Endothelial cell of umbilical vein (primary cell): ENCODE results near the gene PDE4B. TPM values are rescaled to one million over a fixed set of nuclear protein-coding genes. Genes with fewer than 3 reads are reported as not detected.

Source experiments
- BruUV-seq: library from RNA; stranded (reverse); fragments of 400-500 nt; replicated peaks from 2 replicates; lab custom pipeline; 2021; lab: Mats Ljungman, UMichigan
- CTCF ChIA-PET: fragments of 300-600, 350-600 bp; sonication (Branson Sonifier 250); formaldehyde crosslinking; loops from one replicate; lab custom pipeline; 2021; ENCODE audit warnings: antibody characterized with exemption, inconsistent platforms; lab: Charles Lee
- POLR2A ChIA-PET: fragments of 300-600, 350-600 bp; sonication (Branson Sonifier 250); formaldehyde crosslinking; loops from one replicate; lab custom pipeline; 2021; ENCODE audit warnings: antibody characterized with exemption, inconsistent platforms; lab: Charles Lee
- DNase-seq: peaks from one replicate; pipeline ENCODE4 v3.0.0-alpha.2; 2011; ENCODE audit warnings: low read depth, low spot score
- FAIRE-seq: peaks from 2 replicates; lab custom pipeline; 2011; peaks lifted over from hg19 to GRCh38; lab: Jason Lieb, UNC
- H2AFZ ChIP-seq: 2 replicates; pipeline ENCODE4 v1.6.0; 2012; ENCODE audit warnings: low read depth, low read length, control low read depth, inconsistent platforms
- H3K27ac ChIP-seq: 2 replicates; pipeline ENCODE4 v1.5.1; 2011; ENCODE audit warnings: low read depth, mild to moderate bottlenecking, control low read depth, low read length, moderate library complexity; ENCODE audit not compliant: insufficient read depth
- H3K27me3 ChIP-seq, 2 experiments: 2 replicates each; pipeline versions ENCODE4 v1.6.0 to v1.6.1; 2011; ENCODE audit warnings: low read length in 2 of 2, mixed read lengths in 1 of 2; ENCODE audit not compliant: control insufficient read depth in 2 of 2, insufficient read depth in 2 of 2
- H3K36me3 ChIP-seq, 2 experiments: 2 replicates in 1 of 2; 3 replicates in 1 of 2; pipeline ENCODE4 v1.5.1; 2011; ENCODE audit warnings: low read length in 2 of 2, mild to moderate bottlenecking in 1 of 2, moderate library complexity in 1 of 2; ENCODE audit not compliant: control insufficient read depth in 2 of 2, insufficient read depth in 2 of 2; ENCODE audit errors: extremely low read depth in 1 of 2
- H3K4me1 ChIP-seq: 3 replicates; pipeline ENCODE4 v1.5.1; 2011; ENCODE audit warnings: mild to moderate bottlenecking, low read length; ENCODE audit not compliant: control insufficient read depth, insufficient read depth; ENCODE audit errors: extremely low read depth
- H3K4me2 ChIP-seq: 2 replicates; pipeline ENCODE4 v1.6.1; 2011; ENCODE audit warnings: low read length, control low read depth, mixed read lengths; ENCODE audit not compliant: insufficient read depth
- H3K4me3 ChIP-seq, 3 experiments: fragments of 200-600 bp in 1 of 3; sonication (generic), shearing (Covaris generic) in 1 of 3; replicated peaks in 1 of 3; 2 replicates each; pipeline ENCODE4 v1.5.1; 2011 to 2016; ENCODE audit warnings: control low read depth in 3 of 3, low read length in 3 of 3, mild to moderate bottlenecking in 2 of 3, inconsistent platforms in 1 of 3, low read depth in 1 of 3, moderate library complexity in 1 of 3; ENCODE audit not compliant: insufficient read depth in 1 of 3
- H3K79me2 ChIP-seq: 2 replicates; pipeline ENCODE4 v1.6.0; 2012; ENCODE audit warnings: low read length, inconsistent platforms; ENCODE audit not compliant: control insufficient read depth, insufficient read depth
- H3K9ac ChIP-seq: replicated peaks from 2 replicates; pipeline ENCODE3; 2011; ENCODE audit warnings: low read length, control low read depth; ENCODE audit not compliant: insufficient read depth; ENCODE audit errors: extremely low read depth
- H3K9me1 ChIP-seq: replicated peaks from 3 replicates; pipeline ENCODE4 v1.6.0; 2011; ENCODE audit warnings: mild to moderate bottlenecking, low read length; ENCODE audit not compliant: control insufficient read depth, insufficient read depth; ENCODE audit errors: extremely low read depth
- H3K9me3 ChIP-seq: replicated peaks from 2 replicates; pipeline ENCODE4 v1.5.1; 2012; ENCODE audit warnings: low read length, inconsistent platforms; ENCODE audit not compliant: control insufficient read depth, insufficient read depth
- H4K20me1 ChIP-seq: replicated peaks from 2 replicates; pipeline ENCODE3; 2011; ENCODE audit warnings: mild to moderate bottlenecking, low read length; ENCODE audit not compliant: control insufficient read depth, insufficient read depth; ENCODE audit errors: extremely low read depth
- CTCF ChIP-seq, 2 donors: IDR thresholded peaks; 1 replicate in 1 of 2; 2 replicates in 1 of 2; pipeline ENCODE4 v1.5.1; 2011; ENCODE audit warnings: low read length in 2 of 2, mild to moderate bottlenecking in 2 of 2, moderate library complexity in 2 of 2, control low read depth in 1 of 2, inconsistent platforms in 1 of 2, low read depth in 1 of 2; ENCODE audit not compliant: insufficient read depth in 1 of 2; ENCODE audit errors: extremely low read depth in 1 of 2
- EZH2 ChIP-seq: IDR thresholded peaks from 2 replicates; pipeline ENCODE4 v1.6.1; 2012; ENCODE audit warnings: borderline replicate concordance, low read depth, mild to moderate bottlenecking, moderate library complexity, low read length, inconsistent platforms; ENCODE audit not compliant: severe bottlenecking
- FOS ChIP-seq: IDR thresholded peaks from 2 replicates; pipeline ENCODE4 v1.6.1; 2011; ENCODE audit warnings: mild to moderate bottlenecking, low read length, moderate library complexity, borderline replicate concordance; ENCODE audit not compliant: insufficient read depth
- GATA2 ChIP-seq: IDR thresholded peaks from 2 replicates; pipeline ENCODE4 v1.7.0; 2011; ENCODE audit warnings: low read depth, mild to moderate bottlenecking, moderate library complexity, mixed read lengths, low read length; ENCODE audit not compliant: insufficient read length, insufficient read depth
- JUN ChIP-seq: IDR thresholded peaks from 2 replicates; pipeline ENCODE4 v1.6.1; 2011; ENCODE audit warnings: borderline replicate concordance, low read depth; ENCODE audit not compliant: insufficient read length, insufficient read depth
- MYC ChIP-seq: IDR thresholded peaks from one replicate; pipeline ENCODE4 v1.6.1; 2011; ENCODE audit warnings: mild to moderate bottlenecking, low read depth, low read length
- POLR2A ChIP-seq: IDR thresholded peaks from 2 replicates; pipeline ENCODE4 v1.6.1; 2012; ENCODE audit warnings: low read depth, mild to moderate bottlenecking, control low read depth, low read length
- POLR2AphosphoS5 ChIP-seq: IDR thresholded peaks from 2 replicates; pipeline ENCODE4 v1.6.1; 2012; ENCODE audit warnings: low read depth, mild to moderate bottlenecking, control low read depth, low read length, moderate library complexity; ENCODE audit not compliant: insufficient read depth
- dilution Hi-C: fragments of 300-500 bp; cut with MboI; formaldehyde crosslinking; loops from one replicate; pipeline ENCODE4 v1.15.0; 2019; ENCODE audit warnings: low sequenced_read_pairs; ENCODE audit not compliant: extremely low pct_ligation_motif_present
- intact Hi-C: fragments of 100-400 bp; cut with micrococcal nuclease; formaldehyde crosslinking; loops from one replicate; pipeline ENCODE4 v1.10.0; 2022
- polyA plus RNA-seq, 4 experiments: library from polyadenylated mRNA; depleted of rRNA in 3 of 4; stranded (reverse) in 3 of 4; unstranded in 1 of 4; fragments of >200 nt; gene quantifications; 2 replicates each; pipeline versions ENCODE4 v1.2.1 to v1.2.3, GENCODE V29; 2011 to 2012; ENCODE audit warnings: missing spikeins in 1 of 4
- total RNA-seq: library from RNA; stranded (reverse); gene quantifications from 2 replicates; pipeline ENCODE4 v1.2.3, GENCODE V29; 2021
- TF ChIP-seq, protein P1 (sequence below): IDR thresholded peaks from 2 replicates; pipeline ENCODE4 v1.6.1; 2011; ENCODE audit not compliant: insufficient read depth, insufficient read length

Gene PDE4B
- total and polyA plus RNA-seq, 2 donors (not counting 3 experiments of a cell fraction or from before 2014, with no cell fraction given): 63.5 to 69.8 TPM

DNA sequence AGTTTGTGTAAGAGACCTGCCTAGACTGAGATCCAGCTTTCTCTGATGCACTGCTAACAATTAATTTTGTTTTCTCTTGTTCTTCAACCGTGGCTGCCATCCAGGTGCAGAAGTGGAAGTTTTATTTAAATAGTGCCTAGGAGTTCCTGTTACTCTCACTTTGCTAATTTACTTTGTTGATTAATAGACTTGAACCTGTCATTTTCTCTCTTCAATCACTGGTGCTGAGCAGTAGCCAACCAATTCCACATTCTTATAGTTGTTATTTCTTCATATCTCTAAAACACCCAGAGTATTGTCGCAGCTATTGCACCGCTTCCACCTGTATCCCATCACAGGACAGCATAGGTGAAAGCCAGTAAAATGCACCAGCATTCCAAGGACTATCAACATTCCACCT lies 157.2 kb downstream of the PDE4B start:
- H3K9me1 ChIP-seq: no peaks in the 10 kb centered on the region
- peaks cover 0 to 2% of the 10 kb centered on the region in 2 experiments for H3K27me3 ChIP-seq
- no peaks in the 10 kb centered on the region for H4K20me1 ChIP-seq
- no peak for DNase-seq
- H3K27ac ChIP-seq: no peak overlapping the region
- no peak for FAIRE-seq
- no peaks in the 10 kb centered on the region for H3K79me2 ChIP-seq
- peaks cover 17% of the 10 kb centered on the region for H3K4me1 ChIP-seq
- H3K9ac ChIP-seq: no peak overlapping the region
- dilution Hi-C loops (no loop called here), intact Hi-C loops (loop anchor here (5.0 to 10.0 kb wide), 2 partner anchors 233 to 805 kb away; partner anchors contain the start of gene DYNLT5)
- no peaks in the 10 kb centered on the region for H3K9me3 ChIP-seq
- TF ChIP-seq GATA2: no peak
- no peak for TF ChIP-seq POLR2AphosphoS5
- no peak for TF ChIP-seq JUN
- TF ChIP-seq EZH2: no peak
- TF ChIP-seq FOS: no peak
- TF ChIP-seq, protein P1, sequence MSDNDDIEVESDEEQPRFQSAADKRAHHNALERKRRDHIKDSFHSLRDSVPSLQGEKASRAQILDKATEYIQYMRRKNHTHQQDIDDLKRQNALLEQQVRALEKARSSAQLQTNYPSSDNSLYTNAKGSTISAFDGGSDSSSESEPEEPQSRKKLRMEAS: no peak
- TF ChIP-seq MYC: no peak
- no peak for TF ChIP-seq POLR2A
- no peak for TF ChIP-seq CTCF (IDR thresholded peaks at IDR 0.05; ENCODE audit: extremely low read depth in 1 of 2, insufficient read depth in 1 of 2, low read depth in 1 of 2, low read length in 2 of 2)
- CTCF ChIA-PET: no interaction called here
- no peaks in the 10 kb centered on the region for H3K36me3 ChIP-seq
- POLR2A ChIA-PET: no interaction called here
- H2AFZ ChIP-seq: no peak overlapping the region
- H3K4me2 ChIP-seq: no peak overlapping the region
- BruUV-seq: no TSS peak
- H3K4me3 ChIP-seq: no peak overlapping the region
